Thymus (tissue), 14 donors: Measurements from ENCODE around the gene ARHGEF3. TPM values are rescaled to one million over a fixed set of nuclear protein-coding genes. Genes with fewer than 3 reads are reported as not detected.
A peak's percentile ranks its signal among the peaks of the same experiment; 100 is the strongest.

ENCODE experiments used
- DNase-seq, 9 donors: peaks; one replicate each; pipeline ENCODE4 v3.0.0-alpha.2; 2013; ENCODE audit warnings: low spot score in 9 of 9, low read depth in 6 of 9, missing footprints in 1 of 9
- H3K27ac ChIP-seq, 2 donors: one replicate each; pipeline ENCODE4 v1.5.1; 2013; ENCODE audit warnings: control low read depth in 1 of 2, low read depth in 1 of 2, low read length in 1 of 2, mild to moderate bottlenecking in 1 of 2, moderate library complexity in 1 of 2
- H3K27me3 ChIP-seq, 2 donors: one replicate each; pipeline ENCODE4 v1.5.1; 2013; ENCODE audit warnings: low read length in 1 of 2; ENCODE audit not compliant: control insufficient read depth in 2 of 2, insufficient read depth in 1 of 2
- H3K36me3 ChIP-seq, 2 donors: one replicate each; pipeline ENCODE4 v1.5.1; 2013; ENCODE audit warnings: low read length in 1 of 2, mild to moderate bottlenecking in 1 of 2, moderate library complexity in 1 of 2; ENCODE audit not compliant: control insufficient read depth in 2 of 2, insufficient read depth in 2 of 2
- H3K4me1 ChIP-seq, 2 donors: one replicate each; pipeline ENCODE4 v1.5.1; 2013; ENCODE audit warnings: low read length in 2 of 2; ENCODE audit not compliant: control insufficient read depth in 2 of 2, insufficient read depth in 2 of 2
- H3K4me3 ChIP-seq, 2 donors: one replicate each; pipeline ENCODE4 v1.5.1; 2013; ENCODE audit warnings: low read length in 2 of 2, control low read depth in 1 of 2, mild to moderate bottlenecking in 1 of 2
- H3K9me3 ChIP-seq, 2 donors: one replicate each; pipeline ENCODE4 v1.5.1; 2013; ENCODE audit warnings: low read length in 1 of 2, mild to moderate bottlenecking in 1 of 2; ENCODE audit not compliant: control insufficient read depth in 2 of 2, insufficient read depth in 1 of 2
- WGBS: extraction: QIAGEN DNeasy Blood & Tissue Kit; methylation state at CpG from one replicate; pipeline ENCODE4 v1.1.7; 2013; 5-methylcytosine and 5-hydroxymethylcytosine counted together
- long read RNA-seq, 10 donors: transcript quantifications; one replicate each; lab custom pipeline, GENCODE V29; 2026
- polyA plus RNA-seq: library from polyadenylated mRNA; stranded (reverse); fragments of 200-250 nt; gene quantifications from one replicate; pipeline ENCODE4 v1.2.3, GENCODE V29; 2013
- total RNA-seq: library from RNA; stranded (reverse); fragments of 120-200 nt; gene quantifications from one replicate; pipeline ENCODE4 v1.2.4, GENCODE V29; 2013
- donor health status: healthy.

ARHGEF3 gene
- 26.7 TPM for total RNA-seq
- polyA plus RNA-seq: 31.5 TPM
- long read RNA-seq, donor 1: 0 reads
- long read RNA-seq, donor 2, transcript ARHGEF3-201 (10 exons, 3,602 nt): major isoform, 5 of 38 reads
- long read RNA-seq, donor 2, partial matches to known transcripts: 28 of 38 reads
- long read RNA-seq, donor 2, other reads (novel, unspliced or antisense): 0 of 38 reads
- long read RNA-seq, donor 3, transcript ARHGEF3-212 (9 exons, 2,024 nt): minor isoform, 5 of 14 reads
- long read RNA-seq, donor 3, transcript ARHGEF3-201 (10 exons, 3,602 nt): major isoform, 6 of 14 reads
- long read RNA-seq, donor 3, partial matches to known transcripts: 0 of 14 reads
- long read RNA-seq, donor 3, other reads (novel, unspliced or antisense): 0 of 14 reads
- long read RNA-seq, donor 4, partial matches to known transcripts: 0 of 6 reads
- long read RNA-seq, donor 4, other reads (novel, unspliced or antisense): 0 of 6 reads
- long read RNA-seq, donor 5, transcript ARHGEF3-201 (10 exons, 3,602 nt): major isoform, 7 of 11 reads
- long read RNA-seq, donor 5, partial matches to known transcripts: 0 of 11 reads
- long read RNA-seq, donor 5, other reads (novel, unspliced or antisense): 0 of 11 reads
- long read RNA-seq, donor 6, transcript ARHGEF3-201 (10 exons, 3,602 nt): major isoform, 6 of 15 reads
- long read RNA-seq, donor 6, partial matches to known transcripts: 5 of 15 reads
- long read RNA-seq, donor 6, other reads (novel, unspliced or antisense): 0 of 15 reads
- long read RNA-seq, donor 7, transcript ARHGEF3-201 (10 exons, 3,602 nt): major isoform, 5 of 8 reads
- long read RNA-seq, donor 7, partial matches to known transcripts: 0 of 8 reads
- long read RNA-seq, donor 7, other reads (novel, unspliced or antisense): 0 of 8 reads
- long read RNA-seq, donor 8, partial matches to known transcripts: 0 of 5 reads
- long read RNA-seq, donor 8, other reads (novel, unspliced or antisense): 0 of 5 reads
- long read RNA-seq, donor 9, transcript ARHGEF3-201 (10 exons, 3,602 nt): major isoform, 5 of 8 reads
- long read RNA-seq, donor 9, partial matches to known transcripts: 0 of 8 reads
- long read RNA-seq, donor 9, other reads (novel, unspliced or antisense): 0 of 8 reads
- long read RNA-seq, donor 10, partial matches to known transcripts: 8 of 13 reads
- long read RNA-seq, donor 10, other reads (novel, unspliced or antisense): 0 of 13 reads

DNA sequence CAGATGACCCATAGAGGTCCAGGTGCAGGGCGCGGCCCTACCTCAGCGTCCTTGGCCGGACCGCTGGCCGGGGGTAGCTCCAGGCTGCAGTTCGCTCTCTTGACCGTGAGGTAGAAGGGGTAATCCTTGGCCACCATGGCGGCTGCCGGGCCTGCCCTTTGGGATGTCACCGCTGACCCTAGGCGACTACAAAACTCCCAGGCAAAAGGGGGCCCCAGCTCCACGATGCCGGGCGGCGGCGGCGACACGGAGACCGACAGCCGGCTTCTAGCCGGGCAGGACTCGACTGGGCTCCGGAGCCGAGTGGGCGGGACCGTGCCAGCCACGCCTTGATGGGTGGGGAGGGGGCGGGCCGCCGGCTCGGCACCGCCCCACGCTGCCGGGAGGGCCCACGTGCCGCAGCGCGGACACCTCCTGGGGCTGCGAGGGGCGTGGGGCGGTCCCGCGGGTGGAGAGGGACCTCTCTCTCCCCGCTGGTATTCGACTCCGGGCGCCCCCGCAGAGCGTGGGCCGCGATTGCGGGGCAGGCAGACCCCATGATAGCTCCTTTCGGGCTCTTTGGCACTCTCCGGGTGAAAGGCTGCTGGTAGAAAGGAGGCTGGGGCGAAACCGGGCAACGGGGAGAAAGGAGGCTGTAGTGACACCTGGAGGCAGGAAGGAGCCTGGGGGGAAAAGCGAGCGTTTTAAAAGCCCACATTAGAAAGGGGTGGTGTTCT lies at the start of gene ARHGEF3:
Gene ARHGEF3, minus strand, starts transcription at position 288 of the 716 bp plus-strand sequence. Its CDS starts 151 bp downstream, at position 137.
- H3K27ac ChIP-seq: peak within 1 kb of the TSS; percentile 87 to 90
- H3K4me3 ChIP-seq: peak within 1 kb of the TSS; percentile 72 to 99
- H3K9me3 ChIP-seq: no peaks in the 10 kb centered on the region
- H3K4me1 ChIP-seq: peaks cover 17 to 42% of the 10 kb centered on the region in 2 donors
- no peaks in the 10 kb centered on the region for H3K27me3 ChIP-seq
- peak; percentile 71 to 95 (median 86) for DNase-seq
- WGBS: under 1% methylated on average over 60 of the region's 60 CpGs
- peaks cover 0 to 5% of the 10 kb centered on the region in 2 donors for H3K36me3 ChIP-seq

DNA sequence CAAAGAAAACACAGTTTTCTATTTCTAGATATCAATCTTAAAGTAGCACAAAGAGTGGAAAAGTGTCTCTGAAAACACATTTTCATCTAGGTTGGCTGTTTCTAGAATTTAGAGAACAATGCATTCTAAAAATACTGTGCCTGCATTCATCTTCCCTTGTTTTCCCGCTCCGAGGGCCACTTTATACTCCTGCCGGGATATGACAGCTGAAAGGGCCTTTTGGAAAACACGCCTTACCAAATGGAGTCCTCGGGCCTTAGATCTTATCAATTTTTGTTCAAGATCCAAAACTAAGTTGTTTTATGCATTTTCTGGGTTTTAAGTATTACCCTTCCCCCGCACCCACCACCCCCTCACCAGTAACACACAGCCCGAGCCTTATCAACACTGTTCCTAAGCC lies 47.9 kb upstream of the ARHGEF3 start:
- peaks cover 0 to 8% of the 10 kb centered on the region in 2 donors for H3K9me3 ChIP-seq
- no peak overlapping the region for H3K27ac ChIP-seq
- peaks cover 0 to 6% of the 10 kb centered on the region in 2 donors for H3K4me1 ChIP-seq
- H3K27me3 ChIP-seq: no peaks in the 10 kb centered on the region
- H3K36me3 ChIP-seq: no peaks in the 10 kb centered on the region
- no peak for DNase-seq
- WGBS: 99% methylated on average over 7 of the region's 7 CpGs
- no peak overlapping the region for H3K4me3 ChIP-seq

DNA sequence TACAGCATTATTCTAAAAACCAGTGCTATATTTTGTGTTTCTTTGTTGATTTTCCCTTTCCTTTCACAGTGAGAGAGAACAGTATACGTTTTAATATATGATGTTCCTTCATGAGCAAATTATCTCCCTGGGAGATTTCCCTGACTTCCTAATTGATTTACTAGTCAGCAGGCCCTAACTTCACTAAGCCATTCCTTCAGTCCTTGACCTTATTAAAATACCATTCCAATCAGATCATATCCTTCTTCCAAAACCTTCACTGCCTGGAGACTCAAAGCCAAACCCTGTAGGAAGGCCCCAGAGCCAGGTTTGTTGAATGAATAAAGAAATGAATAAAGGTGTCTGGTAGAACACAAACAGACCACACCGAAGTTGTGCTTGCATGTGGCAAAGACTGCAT lies 43.8 kb upstream of the ARHGEF3 start:
- no peak for DNase-seq
- WGBS: over 99% methylated on average over 2 of the region's 2 CpGs
- no peaks in the 10 kb centered on the region for H3K36me3 ChIP-seq
- H3K4me3 ChIP-seq: no peak overlapping the region
- H3K27me3 ChIP-seq: no peaks in the 10 kb centered on the region
- peaks cover 0 to 6% of the 10 kb centered on the region in 2 donors for H3K4me1 ChIP-seq
- peaks cover 0 to 10% of the 10 kb centered on the region in 2 donors for H3K9me3 ChIP-seq
- no peak overlapping the region for H3K27ac ChIP-seq

- H3K4me3 ChIP-seq: no peak overlapping the region
- no peak overlapping the region for H3K27ac ChIP-seq
- no peaks in the 10 kb centered on the region for H3K27me3 ChIP-seq
- peaks cover 0 to 14% of the 10 kb centered on the region in 2 donors for H3K9me3 ChIP-seq
- peaks cover 4 to 12% of the 10 kb centered on the region in 2 donors for H3K4me1 ChIP-seq
- no peaks in the 10 kb centered on the region for H3K36me3 ChIP-seq
- DNase-seq: no peak
These were observed 42.8 kb upstream of the ARHGEF3 start for GRCh38 chr3:56844536-56844935.

- Histone ChIP-seq H3K36me3 (no peaks in the 10 kb centered on the region), H3K27me3 (no peaks in the 10 kb centered on the region), H3K4me1 (peaks cover 16 to 33% of the 10 kb centered on the region in 2 donors), H3K9me3 (peaks cover 0 to 10% of the 10 kb centered on the region in 2 donors), H3K27ac (peak overlapping the region in 1 of 2 donors; percentile 96), H3K4me3 (no peak overlapping the region)
- WGBS: 88% methylated on average over 9 of the region's 9 CpGs
- no peak for DNase-seq
These were observed 38.3 kb upstream of the ARHGEF3 start for GRCh38 chr3:56839784-56840715.

DNA sequence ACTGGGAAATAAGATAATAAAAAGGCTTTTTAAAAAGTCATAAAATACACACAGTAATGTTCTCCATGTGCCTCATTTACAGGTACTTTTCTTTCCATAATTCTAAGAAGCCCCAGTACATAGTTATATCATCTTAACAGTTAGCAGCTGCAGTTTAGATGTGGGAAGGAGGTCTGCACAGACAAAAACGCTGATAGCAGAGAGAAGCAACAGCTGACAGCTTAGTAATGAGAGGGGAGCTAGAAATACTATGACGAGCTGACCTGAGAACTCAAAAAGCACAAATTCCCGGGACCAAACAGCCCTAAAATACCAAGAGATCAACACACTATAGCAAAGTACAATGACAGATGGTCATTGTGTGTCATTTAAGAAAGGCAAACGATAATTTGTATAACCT lies 36.7 kb upstream of the ARHGEF3 start:
- no peaks in the 10 kb centered on the region for H3K27me3 ChIP-seq
- H3K9me3 ChIP-seq: peaks cover 0 to 4% of the 10 kb centered on the region in 2 donors
- H3K36me3 ChIP-seq: no peaks in the 10 kb centered on the region
- WGBS: 15% methylated on average over 4 of the region's 4 CpGs
- no peak overlapping the region for H3K4me3 ChIP-seq
- peak overlapping the region in 1 of 2 donors; percentile 96 for H3K27ac ChIP-seq
- peak in 7 of 9 donors; percentile 47 to 88 (median 66) for DNase-seq
- peaks cover 16 to 33% of the 10 kb centered on the region in 2 donors for H3K4me1 ChIP-seq

- H3K27ac ChIP-seq: peak overlapping the region in 1 of 2 donors; percentile 96
These were observed 35.6 kb upstream of the ARHGEF3 start for GRCh38 chr3:56837196-56837955.

More at GRCh38 chr3:56837196-56837955, 35.6 kb upstream of the ARHGEF3 start:
- DNase-seq: peak in 3 of 9 donors; percentile 34 to 70 (median 44)
- peaks cover 16 to 33% of the 10 kb centered on the region in 2 donors for H3K4me1 ChIP-seq
- no peak overlapping the region for H3K4me3 ChIP-seq
- 53% methylated on average over 9 of the region's 9 CpGs for WGBS
- H3K9me3 ChIP-seq: peaks cover 0 to 4% of the 10 kb centered on the region in 2 donors
- no peaks in the 10 kb centered on the region for H3K27me3 ChIP-seq
- no peaks in the 10 kb centered on the region for H3K36me3 ChIP-seq
